SW480 (cell line): ENCODE results near the gene PARS2.

Experiments
- DNase-seq: peaks from one replicate; pipeline ENCODE4 v3.0.0-alpha.2; 2016; ENCODE audit warnings: low spot score

PARS2 gene

GRCh38 chr1:54774820-54775498, 10.6 kb upstream of the PARS2 start:
- no peak for DNase-seq

DNA sequence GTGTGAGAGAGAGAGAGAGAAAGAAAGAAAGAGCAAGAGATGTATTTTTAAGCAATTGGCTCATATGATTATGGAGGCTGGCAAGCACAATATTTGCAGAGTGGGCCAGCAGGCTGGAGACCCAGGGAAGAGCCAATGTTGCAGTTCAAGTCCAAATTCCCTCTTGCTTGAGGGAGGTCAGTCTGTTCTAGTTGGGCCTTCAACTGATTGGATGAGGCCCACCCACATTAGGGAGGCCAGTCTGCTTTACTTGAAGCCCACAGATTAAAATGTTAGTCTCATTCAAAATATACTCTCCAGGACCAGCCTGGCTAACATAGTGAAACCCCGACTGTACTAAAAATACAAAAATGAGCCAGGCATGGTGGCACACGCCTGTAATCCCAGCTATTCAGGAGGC, 8.6 kb upstream of the PARS2 start:
- no peak for DNase-seq

DNA sequence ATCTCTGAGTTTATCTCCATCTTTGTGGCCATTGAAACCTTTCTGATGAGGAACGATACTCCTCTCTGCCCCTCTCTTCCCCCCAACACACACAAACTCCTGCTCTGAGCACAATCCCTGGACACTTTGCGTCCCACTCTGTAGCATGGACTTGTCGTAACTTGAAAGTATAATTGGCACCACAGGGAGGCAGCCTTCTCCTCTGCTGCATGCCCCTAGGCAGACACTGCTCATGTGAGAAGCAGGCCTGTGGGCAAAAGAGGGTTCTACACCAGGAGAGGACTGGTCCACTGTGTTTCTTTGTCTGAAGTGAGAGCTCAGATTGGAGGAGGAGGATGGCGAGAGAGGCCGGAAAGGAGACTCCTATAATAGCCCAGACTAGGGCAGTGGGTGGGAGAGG, 3.8 kb upstream of the PARS2 start:
- peak; percentile 12 for DNase-seq

GRCh38 chr1:54767526-54767925, 3.2 kb upstream of the PARS2 start:
- DNase-seq: no peak

GRCh38 chr1:54766726-54767125, 2.4 kb upstream of the PARS2 start:
- DNase-seq: no peak

- DNase-seq: no peak
These were observed 719 bp upstream of the PARS2 start for GRCh38 chr1:54764922-54765561.

GRCh38 chr1:54763816-54764132, 549 bp downstream of the PARS2 start:
- no peak for DNase-seq

DNA sequence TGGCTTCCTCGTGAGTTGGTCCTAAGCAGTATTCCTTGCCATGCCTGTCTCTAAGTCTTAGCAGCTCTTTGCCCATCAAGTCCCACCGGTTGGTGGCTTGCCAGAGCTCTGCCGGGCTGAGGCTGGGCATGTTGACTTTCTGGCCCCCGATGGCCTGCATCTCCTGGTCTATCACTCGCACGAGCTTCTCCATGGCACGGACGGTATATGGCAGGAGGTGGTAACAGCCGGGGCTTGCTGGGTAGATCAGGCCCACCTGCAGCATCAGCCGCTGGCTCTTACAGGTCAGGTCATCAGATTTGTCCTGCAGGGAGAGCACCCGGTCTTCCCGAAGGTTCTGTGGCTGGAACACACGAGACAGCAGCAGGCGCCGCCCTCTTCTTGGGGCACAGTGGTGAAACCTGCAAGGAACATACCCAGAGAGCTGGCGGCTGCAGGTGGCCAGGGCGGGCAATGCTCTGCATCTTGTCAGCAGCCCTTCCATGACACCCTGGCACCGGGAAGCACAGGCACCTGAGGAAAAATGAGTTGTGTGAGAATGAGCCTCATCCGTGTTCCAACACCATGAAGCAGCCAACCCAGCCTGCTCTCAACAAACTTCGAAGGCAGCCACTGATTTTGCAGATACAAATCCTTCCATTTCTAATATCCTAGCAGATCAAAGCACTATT, 5.5 kb downstream of the PARS2 start:
- DNase-seq: no peak

GRCh38 chr1:54757833-54758232, 6.5 kb downstream of the PARS2 start:
- DNase-seq: no peak

DNA sequence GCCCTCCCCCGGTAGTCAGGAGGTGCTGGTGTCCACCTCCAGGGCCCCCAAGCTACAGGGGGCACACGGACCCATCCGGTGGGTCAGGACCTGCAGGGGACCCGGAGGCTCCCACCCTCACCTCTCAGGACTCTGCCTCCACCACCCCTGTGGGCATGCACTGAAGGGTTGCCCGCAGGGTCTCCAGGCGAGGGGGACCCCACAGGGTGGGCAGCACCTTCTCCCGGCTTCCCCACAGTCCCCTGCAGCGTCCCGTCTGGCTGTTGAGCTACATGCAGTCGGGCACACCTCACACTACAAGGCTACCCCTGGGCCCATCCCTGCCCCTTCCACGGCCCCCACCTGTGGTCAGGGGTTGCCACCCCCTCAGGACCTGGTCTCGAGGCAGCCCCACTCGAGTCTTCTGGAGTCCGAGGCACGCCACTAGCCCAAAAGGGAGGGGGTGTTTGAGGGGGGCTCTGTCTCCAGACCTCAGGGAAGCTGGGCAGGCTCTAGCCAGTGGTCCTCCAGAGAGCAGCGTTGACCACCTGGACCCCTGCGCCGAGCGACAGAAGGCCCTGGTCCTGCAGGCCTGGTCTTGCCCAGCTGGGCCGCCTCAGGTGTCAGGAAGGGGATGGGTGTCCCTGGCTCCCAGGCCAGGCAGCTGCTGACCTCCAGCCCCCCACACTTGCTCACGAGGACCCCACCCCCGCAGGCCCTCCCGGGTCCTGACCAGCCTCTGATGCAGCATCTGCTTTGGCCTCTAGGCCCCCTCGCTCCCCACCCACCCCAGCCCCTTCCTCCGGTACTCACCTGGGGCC, 9.6 kb downstream of the PARS2 start:
- DNase-seq: no peak

GRCh38 chr1:54754045-54754444, 10.3 kb downstream of the PARS2 start:
- DNase-seq: no peak

GRCh38 chr1:54751426-54751825, 12.9 kb downstream of the PARS2 start:
- DNase-seq: no peak

DNA sequence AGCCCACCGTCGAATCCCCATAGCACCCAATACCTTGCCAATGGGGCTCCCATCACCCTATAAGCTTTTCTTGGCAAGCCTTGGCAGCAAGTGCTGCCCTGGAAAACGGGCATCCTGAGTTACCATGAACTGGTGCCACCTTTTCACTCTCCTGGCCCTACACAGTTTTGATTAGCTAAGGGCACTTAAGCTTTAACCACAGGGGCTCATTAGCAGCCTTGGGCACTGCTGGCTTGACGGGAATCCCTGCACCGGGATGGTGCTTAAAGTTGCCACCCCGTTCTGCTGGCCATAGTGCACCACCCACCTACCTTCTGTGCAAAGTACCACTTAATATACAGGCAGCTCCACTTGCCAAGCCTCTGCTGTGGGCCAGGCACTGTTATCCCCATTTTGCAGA, 13.7 kb downstream of the PARS2 start:
- DNase-seq: no peak

GRCh38 chr1:54748094-54748835, 16.1 kb downstream of the PARS2 start:
- no peak for DNase-seq

- no peak for DNase-seq
These were observed 18.5 kb downstream of the PARS2 start for GRCh38 chr1:54745864-54746263.

GRCh38 chr1:54745274-54745673, 19.0 kb downstream of the PARS2 start:
- DNase-seq: no peak

- DNase-seq: no peak
These were observed 19.6 kb downstream of the PARS2 start for GRCh38 chr1:54744696-54745095.

DNA sequence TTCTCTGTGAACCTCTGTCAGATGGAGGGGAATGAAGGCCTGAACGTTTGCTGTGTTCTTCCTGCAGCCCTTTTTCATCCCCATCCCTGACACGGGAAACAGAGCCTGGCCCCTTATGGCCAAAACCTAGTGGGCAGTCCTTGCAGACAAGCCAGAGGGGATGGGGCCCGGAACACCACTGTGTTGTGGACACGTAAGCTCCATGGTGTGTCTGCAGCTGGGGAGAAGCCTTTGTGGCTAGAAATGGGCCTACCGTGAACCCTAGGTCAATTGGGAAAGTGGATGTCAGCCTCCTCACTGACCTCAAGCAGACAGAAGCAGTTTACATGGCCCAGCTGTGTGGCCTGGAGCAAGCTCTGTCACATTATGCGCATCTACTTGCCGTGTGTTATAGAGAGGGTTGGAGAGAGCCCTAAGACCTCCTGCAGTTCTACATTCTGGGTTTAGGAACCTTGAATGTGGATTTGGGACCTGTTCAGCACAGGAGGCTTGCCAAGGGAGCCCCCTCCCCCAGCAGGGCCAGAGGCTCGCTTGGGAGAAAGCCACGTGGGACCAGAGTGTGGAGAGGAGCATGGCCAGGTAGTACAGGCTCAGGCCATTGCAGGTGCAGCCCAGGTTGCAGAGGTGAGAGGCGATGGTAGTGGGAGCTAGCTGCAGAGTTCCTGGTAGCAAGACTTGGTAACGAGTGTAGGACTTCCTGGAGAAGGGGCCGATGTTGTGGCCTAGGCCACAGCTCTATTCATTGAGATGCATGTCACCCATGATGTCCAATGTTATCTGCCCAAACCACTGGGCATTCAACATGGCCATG, 20.7 kb downstream of the PARS2 start:
- DNase-seq: no peak

DNA sequence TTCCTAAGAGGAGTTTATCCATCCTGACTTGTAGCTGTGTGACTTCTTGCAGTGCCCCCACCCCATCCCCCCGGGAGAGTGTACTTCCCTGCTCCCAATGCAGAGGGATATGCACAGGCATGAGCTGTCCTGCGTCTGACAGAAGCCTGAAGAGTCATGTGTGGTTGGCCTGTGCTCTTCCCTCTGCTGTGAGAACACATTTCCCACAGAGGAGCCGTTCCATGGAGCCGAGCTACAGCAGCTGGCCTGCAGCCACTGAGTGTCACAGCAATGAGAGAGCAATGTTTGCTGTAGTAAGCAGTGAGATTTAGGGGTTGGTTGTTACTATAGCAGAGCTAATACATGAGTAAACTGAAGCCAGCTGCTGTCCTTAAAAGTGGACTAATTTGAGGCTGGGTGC, 22.0 kb downstream of the PARS2 start:
- no peak for DNase-seq

DNA sequence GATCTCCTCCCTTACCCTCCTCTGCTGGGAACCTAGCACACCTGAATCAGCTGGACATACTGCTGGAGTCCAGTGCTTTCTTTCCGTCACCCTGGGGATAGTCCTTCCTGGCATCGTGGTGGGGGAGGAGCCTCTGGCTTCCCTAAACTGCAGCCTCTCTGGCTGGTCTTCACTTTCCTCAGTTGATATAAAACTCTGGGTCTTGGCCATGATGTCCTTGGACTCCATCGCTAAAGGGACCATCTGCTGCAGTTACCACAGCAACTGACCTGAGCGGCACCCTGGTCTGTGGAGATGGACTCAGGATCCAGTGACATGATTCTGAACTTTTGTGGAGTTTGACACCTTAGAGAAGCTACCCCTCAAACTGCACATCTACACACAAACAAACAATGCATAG, 22.8 kb downstream of the PARS2 start:
- DNase-seq: no peak

DNA sequence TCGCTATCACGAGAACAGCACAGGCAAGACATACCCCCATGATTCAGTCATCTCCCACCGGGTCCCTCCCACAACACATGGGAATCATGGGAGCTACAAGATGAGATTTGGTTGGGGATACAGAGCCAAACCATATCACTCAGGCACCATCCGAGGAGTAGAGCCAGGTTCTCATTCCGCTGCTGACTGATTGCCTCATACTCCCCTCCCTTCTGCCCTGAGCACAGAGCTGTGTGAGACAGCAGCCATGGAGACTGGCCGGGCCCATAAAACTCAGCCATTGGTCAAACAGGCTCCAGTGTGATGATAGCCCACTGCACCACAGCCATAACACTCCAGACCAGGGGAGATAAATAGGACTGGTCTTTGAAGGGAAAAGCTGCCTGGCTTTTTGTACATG, 26.1 kb downstream of the PARS2 start:
- DNase-seq: no peak
